ENCODE results near the gene CCDC197.

Gene CCDC197

GRCh38 chr14:94021416-94022157, 24.5 kb downstream of the CCDC197 start:
- peaks cover 14% of the 10 kb centered on the region for H3K27me3 Mint-ChIP-seq (ENCODE audit: low read depth)
- TF ChIP-seq, protein P1, sequence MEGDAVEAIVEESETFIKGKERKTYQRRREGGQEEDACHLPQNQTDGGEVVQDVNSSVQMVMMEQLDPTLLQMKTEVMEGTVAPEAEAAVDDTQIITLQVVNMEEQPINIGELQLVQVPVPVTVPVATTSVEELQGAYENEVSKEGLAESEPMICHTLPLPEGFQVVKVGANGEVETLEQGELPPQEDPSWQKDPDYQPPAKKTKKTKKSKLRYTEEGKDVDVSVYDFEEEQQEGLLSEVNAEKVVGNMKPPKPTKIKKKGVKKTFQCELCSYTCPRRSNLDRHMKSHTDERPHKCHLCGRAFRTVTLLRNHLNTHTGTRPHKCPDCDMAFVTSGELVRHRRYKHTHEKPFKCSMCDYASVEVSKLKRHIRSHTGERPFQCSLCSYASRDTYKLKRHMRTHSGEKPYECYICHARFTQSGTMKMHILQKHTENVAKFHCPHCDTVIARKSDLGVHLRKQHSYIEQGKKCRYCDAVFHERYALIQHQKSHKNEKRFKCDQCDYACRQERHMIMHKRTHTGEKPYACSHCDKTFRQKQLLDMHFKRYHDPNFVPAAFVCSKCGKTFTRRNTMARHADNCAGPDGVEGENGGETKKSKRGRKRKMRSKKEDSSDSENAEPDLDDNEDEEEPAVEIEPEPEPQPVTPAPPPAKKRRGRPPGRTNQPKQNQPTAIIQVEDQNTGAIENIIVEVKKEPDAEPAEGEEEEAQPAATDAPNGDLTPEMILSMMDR (IDR thresholded peaks at IDR 0.05; ENCODE audit: unreplicated experiment in 3 of 3): no peak
- H3K9me3 Mint-ChIP-seq: no peaks in the 10 kb centered on the region
- H3K4me1 Mint-ChIP-seq: peaks cover 5% of the 10 kb centered on the region
- H3K4me3 Mint-ChIP-seq: no peak overlapping the region
- no peaks in the 10 kb centered on the region for H3K36me3 Mint-ChIP-seq (ENCODE audit: low read depth)
- no peak overlapping the region for H3K27ac Mint-ChIP-seq

DNA sequence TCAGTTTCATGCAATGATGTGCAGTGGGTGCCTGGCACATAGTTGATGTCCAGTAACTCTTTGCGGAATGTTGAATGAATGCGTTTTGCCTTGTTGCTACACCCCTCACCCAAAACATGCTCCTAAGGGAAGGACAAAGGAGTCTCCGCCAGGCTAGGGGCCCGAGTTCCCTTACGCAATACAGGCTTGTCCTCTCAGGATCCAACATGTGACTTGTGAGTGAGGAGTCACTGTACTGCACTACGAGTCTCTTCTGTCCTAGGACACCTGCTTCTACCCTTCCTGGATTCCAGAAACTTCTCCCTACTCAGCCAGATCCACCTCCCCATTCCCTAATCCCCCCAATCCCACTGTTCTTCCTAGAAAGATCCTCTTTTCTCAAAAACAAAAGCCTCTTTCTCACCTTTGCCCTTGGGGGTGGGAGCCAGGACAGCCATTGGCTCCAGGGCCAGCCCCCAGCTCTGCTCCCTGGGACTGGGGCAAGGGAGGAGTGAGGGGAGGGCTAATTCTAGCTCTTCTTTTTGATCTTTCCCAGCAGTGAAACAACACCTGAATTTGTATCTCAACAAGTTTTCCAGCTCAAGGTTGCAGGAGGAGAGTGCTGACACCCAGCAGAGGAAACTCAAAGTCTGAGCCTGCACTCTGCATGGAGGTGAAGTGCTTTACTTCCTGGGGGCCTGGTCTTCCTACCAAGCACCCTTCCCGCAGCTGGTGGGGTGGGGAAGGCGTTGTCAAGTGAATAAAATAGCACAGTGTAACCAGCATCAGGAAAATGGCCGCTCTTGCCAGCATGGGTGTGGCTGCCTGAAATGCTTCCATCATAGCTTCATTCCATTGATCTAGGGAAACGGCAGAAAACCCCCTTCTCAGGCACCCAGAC, 25.7 kb downstream of the CCDC197 start:
- H3K27ac Mint-ChIP-seq: no peak overlapping the region
- H3K4me3 Mint-ChIP-seq: no peak overlapping the region
- peaks cover 14% of the 10 kb centered on the region for H3K27me3 Mint-ChIP-seq (ENCODE audit: low read depth)
- peaks cover 5% of the 10 kb centered on the region for H3K4me1 Mint-ChIP-seq
- TF ChIP-seq, protein P1 (IDR thresholded peaks at IDR 0.05; ENCODE audit: unreplicated experiment in 3 of 3): no peak
- H3K36me3 Mint-ChIP-seq (ENCODE audit: low read depth): no peaks in the 10 kb centered on the region
- no peaks in the 10 kb centered on the region for H3K9me3 Mint-ChIP-seq

GRCh38 chr14:94024549-94024948, 27.4 kb downstream of the CCDC197 start:
- no peak overlapping the region for H3K4me3 Mint-ChIP-seq
- TF ChIP-seq, protein P1 (IDR thresholded peaks at IDR 0.05; ENCODE audit: unreplicated experiment in 3 of 3): no peak
- H3K36me3 Mint-ChIP-seq (ENCODE audit: low read depth): no peaks in the 10 kb centered on the region
- H3K9me3 Mint-ChIP-seq: no peaks in the 10 kb centered on the region
- H3K27me3 Mint-ChIP-seq (ENCODE audit: low read depth): peaks cover 9% of the 10 kb centered on the region
- no peak overlapping the region for H3K27ac Mint-ChIP-seq
- peaks cover 5% of the 10 kb centered on the region for H3K4me1 Mint-ChIP-seq

DNA sequence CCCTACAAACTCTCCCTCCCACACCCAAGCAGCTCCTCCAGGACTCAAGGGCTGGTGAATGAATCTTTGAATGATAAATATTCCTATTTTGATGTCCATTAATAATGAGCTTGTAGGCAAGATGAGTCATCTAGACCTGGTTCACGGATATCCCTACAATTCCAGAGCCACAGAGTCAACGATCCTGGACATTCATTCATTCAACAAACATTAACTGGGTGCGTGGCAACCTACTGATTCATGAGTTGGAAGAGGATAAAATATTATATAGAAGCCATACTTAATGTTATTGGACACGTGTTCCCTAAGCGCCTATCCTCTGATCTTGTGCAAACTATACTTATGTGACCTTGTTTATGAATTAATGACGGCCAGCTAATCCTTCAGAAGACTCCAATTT, 28.6 kb downstream of the CCDC197 start:
- no peaks in the 10 kb centered on the region for H3K36me3 Mint-ChIP-seq (ENCODE audit: low read depth)
- no peaks in the 10 kb centered on the region for H3K9me3 Mint-ChIP-seq
- TF ChIP-seq, protein P1 (IDR thresholded peaks at IDR 0.05; ENCODE audit: unreplicated experiment in 3 of 3): no peak
- peak overlapping the region; percentile 84 to 90 (median 85) for H3K4me3 Mint-ChIP-seq
- H3K27ac Mint-ChIP-seq: peak overlapping the region in 2 of 3 experiments; percentile 19 to 86
- peaks cover 5% of the 10 kb centered on the region for H3K4me1 Mint-ChIP-seq
- H3K27me3 Mint-ChIP-seq (ENCODE audit: low read depth): peaks cover 3% of the 10 kb centered on the region

- Mint-ChIP-seq H3K9me3 (no peaks in the 10 kb centered on the region), H3K27me3 (ENCODE audit: low read depth) (peaks cover 3% of the 10 kb centered on the region), H3K36me3 (ENCODE audit: low read depth) (no peaks in the 10 kb centered on the region), H3K4me1 (peaks cover 5% of the 10 kb centered on the region), H3K4me3 (peak within 1 kb of the TSS; percentile 84 to 90 (median 85)), H3K27ac (peak within 1 kb of the TSS in 2 of 3 experiments; percentile 19 to 86)
- TF ChIP-seq, protein P1 (IDR thresholded peaks at IDR 0.05; ENCODE audit: unreplicated experiment in 3 of 3): no peak
Observed at GRCh38 chr14:94026173-94026888, 29.2 kb downstream of the CCDC197 start, which contains the start of gene OTUB2. TSS of gene OTUB2 (plus strand) at chr14:94026340. CDS start at chr14:94026538, 198 bp downstream.

All from nephron (organoid).